ENCODE measurements around the gene TMEM184C. TPM values are rescaled to one million over a fixed set of nuclear protein-coding genes. Genes with fewer than 3 reads are reported as not detected.

TMEM184C gene
- total RNA-seq, 1 experiment from 2014 or later: 43.7 TPM

GRCh38 chr4:147597561-147597960 lies 19.6 kb upstream of the TMEM184C start:
- H3K9me3 Mint-ChIP-seq: peaks cover 8% of the 10 kb centered on the region; the same call in 1 of the 2 replicates
- no peak overlapping the region for H3K27ac Mint-ChIP-seq
- H3K27me3 Mint-ChIP-seq (ENCODE audit: low read depth): no peaks in the 10 kb centered on the region
- H3K36me3 Mint-ChIP-seq: no peaks in the 10 kb centered on the region
- H3K4me1 Mint-ChIP-seq: peaks cover 20% of the 10 kb centered on the region
- ChIA-PET CTCF (interaction anchor here (0.7 to 4.8 kb wide), 4 partner anchors 79 to 269 kb away, joined by 3 to 48 read pairs (median 4); no protein-coding TSS in a partner anchor), POLR2A (interaction anchor here (1.1 kb wide), 1 partner anchor 20 kb away, joined by 3 read pairs; the partner anchor contains the start of gene TMEM184C)
- TF ChIP-seq ARID4B (CRISPR knock-in tag; IDR thresholded peaks at IDR 0.05; ENCODE audit: borderline replicate concordance) (no peak), E2F1 (CRISPR knock-in tag; IDR thresholded peaks at IDR 0.05) (no peak), NFYB (CRISPR knock-in tag; conservative IDR thresholded peaks at IDR 0.05; ENCODE audit: low read depth) (no peak), E2F4 (CRISPR knock-in tag; IDR thresholded peaks at IDR 0.05; ENCODE audit: borderline replicate concordance, low read depth) (no peak), IRF1 (CRISPR knock-in tag; IDR thresholded peaks at IDR 0.05) (no peak), CDX4 (CRISPR knock-in tag; IDR thresholded peaks at IDR 0.05; ENCODE audit: borderline replicate concordance) (no peak)
- DNase-seq (ENCODE audit: low spot score) (no peak), ATAC-seq (no peak)
- H3K4me3 Mint-ChIP-seq: no peak overlapping the region

- DNase-seq (ENCODE audit: low spot score): no peak
- ChIA-PET CTCF (interaction anchor here (1.1 to 2.7 kb wide), 3 partner anchors 81 to 268 kb away, joined by 3 to 28 read pairs (median 4); no protein-coding TSS in a partner anchor), POLR2A (interaction anchor here (0.6 to 0.8 kb wide), 2 partner anchors 179 to 531 kb away, joined by 3 to 5 read pairs; no protein-coding TSS in a partner anchor)
- ATAC-seq: no peak
- no peaks in the 10 kb centered on the region for H3K36me3 Mint-ChIP-seq
- peaks cover 20% of the 10 kb centered on the region for H3K4me1 Mint-ChIP-seq
- H3K27ac Mint-ChIP-seq: no peak overlapping the region
- no peak overlapping the region for H3K4me3 Mint-ChIP-seq
- H3K9me3 Mint-ChIP-seq: no peaks in the 10 kb centered on the region
- H3K27me3 Mint-ChIP-seq (ENCODE audit: low read depth): no peaks in the 10 kb centered on the region
- TF ChIP-seq IRF2 (CRISPR knock-in tag; IDR thresholded peaks at IDR 0.05; ENCODE audit: borderline replicate concordance, low read depth): no peak
- no peak for TF ChIP-seq KAT7 (CRISPR knock-in tag; IDR thresholded peaks at IDR 0.05; ENCODE audit: borderline replicate concordance)
- no peak for TF ChIP-seq USF2 (CRISPR knock-in tag; IDR thresholded peaks at IDR 0.05)
- TF ChIP-seq FOXK1 (CRISPR knock-in tag; IDR thresholded peaks at IDR 0.05): no peak
- TF ChIP-seq PRRX2 (CRISPR knock-in tag; IDR thresholded peaks at IDR 0.05): no peak
- TF ChIP-seq ELF4 (CRISPR knock-in tag; IDR thresholded peaks at IDR 0.05; ENCODE audit: low read depth): no peak
- TF ChIP-seq ZNF532 (CRISPR knock-in tag; IDR thresholded peaks at IDR 0.05; ENCODE audit: borderline replicate concordance): no peak
- no peak for TF ChIP-seq CTCF (IDR thresholded peaks at IDR 0.05)
- no peak for TF ChIP-seq ATF1 (CRISPR knock-in tag; IDR thresholded peaks at IDR 0.05)
- no peak for TF ChIP-seq MXD4 (CRISPR knock-in tag; IDR thresholded peaks at IDR 0.05; ENCODE audit: borderline replicate concordance)
- TF ChIP-seq ESRRA (CRISPR knock-in tag; IDR thresholded peaks at IDR 0.05; ENCODE audit: borderline replicate concordance): no peak
- TF ChIP-seq IRF1 (CRISPR knock-in tag; IDR thresholded peaks at IDR 0.05): no peak
These were observed 18.0 kb upstream of the TMEM184C start for GRCh38 chr4:147599206-147599605.

All from WTC11 (cell line).